HepG2 (cell line): ENCODE results near the gene CDK5RAP2. TPM values are rescaled to one million over a fixed set of nuclear protein-coding genes. Genes with fewer than 3 reads are reported as not detected.

Experiments used
- AKAP8 ChIP-seq: sonication (generic); formaldehyde crosslinking; IDR thresholded peaks from 2 replicates; pipeline ENCODE4 v1.5.1; 2020; ENCODE audit warnings: mild to moderate bottlenecking, missing genetic modification reagents
- CBX5 ChIP-seq: sonication (generic); formaldehyde crosslinking; IDR thresholded peaks from 2 replicates; pipeline ENCODE4 v1.4.0; 2020; ENCODE audit warnings: missing genetic modification reagents, borderline replicate concordance
- ELF3 ChIP-seq: IDR thresholded peaks from 2 replicates; pipeline ENCODE4 v1.6.1; 2016; ENCODE audit warnings: missing genetic modification reagents, missing compliant biosample characterization
- GPN1 ChIP-seq: sonication (generic); formaldehyde crosslinking; IDR thresholded peaks from 2 replicates; pipeline ENCODE4 v1.5.1; 2020; ENCODE audit warnings: missing genetic modification reagents, borderline replicate concordance
- JUN ChIP-seq: sonication (generic); formaldehyde crosslinking; IDR thresholded peaks from 2 replicates; pipeline ENCODE4 v1.4.0; 2020; ENCODE audit warnings: mild to moderate bottlenecking, missing genetic modification reagents
- NCOA5 ChIP-seq: sonication (generic); formaldehyde crosslinking; IDR thresholded peaks from 2 replicates; pipeline ENCODE4 v1.4.0; 2020; ENCODE audit warnings: missing genetic modification reagents
- NFATC3 ChIP-seq: sonication (generic); formaldehyde crosslinking; IDR thresholded peaks from 2 replicates; pipeline ENCODE4 v1.5.1; 2020; ENCODE audit warnings: mild to moderate bottlenecking, missing genetic modification reagents
- NFE2L2 ChIP-seq: fragments of 150-350 bp; IDR thresholded peaks from 2 replicates; pipeline ENCODE4 v1.6.1; 2014; ENCODE audit warnings: low read length
- NR2F1 ChIP-seq, 2 experiments: fragments of 450-650 bp in 1 of 2; formaldehyde crosslinking in 1 of 2; IDR thresholded peaks; 2 replicates each; pipeline versions ENCODE4 v1.5.0 to v1.6.1; 2016 to 2020; ENCODE audit warnings: mild to moderate bottlenecking in 1 of 2, missing compliant biosample characterization in 1 of 2, missing genetic modification reagents in 1 of 2, moderate library complexity in 1 of 2
- PRMT3 ChIP-seq: sonication (generic); formaldehyde crosslinking; IDR thresholded peaks from 2 replicates; pipeline ENCODE4 v1.8.1; 2022; ENCODE audit warnings: low read depth, mild to moderate bottlenecking, moderate library complexity, missing genetic modification reagents, borderline replicate concordance
- RXRA ChIP-seq: sonication (generic); formaldehyde crosslinking; IDR thresholded peaks from 2 replicates; pipeline ENCODE4 v1.5.1; 2020; ENCODE audit warnings: missing genetic modification reagents
- STAT6 ChIP-seq: sonication (generic); formaldehyde crosslinking; IDR thresholded peaks from 2 replicates; pipeline ENCODE4 v1.4.0; 2020; ENCODE audit warnings: missing genetic modification reagents, mild to moderate bottlenecking, borderline replicate concordance
- TOPORS ChIP-seq: sonication (generic); formaldehyde crosslinking; IDR thresholded peaks from 2 replicates; pipeline ENCODE4 v1.8.0; 2023; ENCODE audit warnings: mild to moderate bottlenecking, missing genetic modification reagents
- ZFP82 ChIP-seq: sonication (generic); formaldehyde crosslinking; IDR thresholded peaks from 2 replicates; pipeline ENCODE4 v1.5.1; 2020; ENCODE audit warnings: mild to moderate bottlenecking, missing genetic modification reagents, borderline replicate concordance
- ZFX ChIP-seq: sonication (generic); formaldehyde crosslinking; IDR thresholded peaks from 2 replicates; pipeline ENCODE4 v1.4.0; 2020; ENCODE audit warnings: mild to moderate bottlenecking, low read depth, missing genetic modification reagents, moderate library complexity
- ZMYM4 ChIP-seq: sonication (generic); formaldehyde crosslinking; IDR thresholded peaks from 2 replicates; pipeline ENCODE4 v1.8.1; 2023; ENCODE audit warnings: mild to moderate bottlenecking, missing genetic modification reagents
- ZNF260 ChIP-seq: sonication (generic); formaldehyde crosslinking; IDR thresholded peaks from 2 replicates; pipeline ENCODE4 v1.4.0; 2020; ENCODE audit warnings: missing genetic modification reagents, low read depth, mild to moderate bottlenecking, borderline replicate concordance
- ZSCAN30 ChIP-seq: sonication (generic); formaldehyde crosslinking; IDR thresholded peaks from 2 replicates; pipeline ENCODE4 v1.5.0; 2020; ENCODE audit warnings: mild to moderate bottlenecking, missing genetic modification reagents
- polyA plus RNA-seq, 8 experiments: library from polyadenylated mRNA; depleted of rRNA in 3 of 8; stranded (reverse) in 7 of 8; unstranded in 1 of 8; fragments of >200 nt; fragmentation: Illumina TruSeq in 4 of 8; extraction: Trizol in 4 of 8; gene quantifications; 2 replicates each; pipeline versions ENCODE4 v1.2.1 to v1.2.3, GENCODE V29; 2011 to 2016; ENCODE audit warnings: low read depth in 4 of 8, missing spikeins in 1 of 8, mixed read lengths in 1 of 8; ENCODE audit not compliant: insufficient read depth in 1 of 8
- total RNA-seq, 5 experiments: library from RNA; depleted of rRNA; stranded (reverse); fragments of >200 nt; fragmentation: Illumina TruSeq; extraction: Trizol; gene quantifications; 2 replicates each; pipeline ENCODE4 v1.2.3, GENCODE V29; 2016; ENCODE audit warnings: low read depth in 1 of 5
- TF ChIP-seq, protein P1 (sequence below): sonication (generic); formaldehyde crosslinking; IDR thresholded peaks from 2 replicates; pipeline ENCODE4 v1.4.0; 2020; ENCODE audit warnings: missing genetic modification reagents, borderline replicate concordance
- TF ChIP-seq, protein P2 (sequence below): sonication (generic); formaldehyde crosslinking; IDR thresholded peaks from 2 replicates; pipeline ENCODE4 v1.5.0; 2020; ENCODE audit warnings: mild to moderate bottlenecking, missing genetic modification reagents, borderline replicate concordance
- TF ChIP-seq, protein P3 (sequence below): sonication (generic); formaldehyde crosslinking; IDR thresholded peaks from 2 replicates; pipeline ENCODE4 v1.5.0; 2020; ENCODE audit warnings: mild to moderate bottlenecking, low read depth, missing genetic modification reagents, borderline replicate concordance

CDK5RAP2 gene
- total and polyA plus RNA-seq, 2 of the 13 experiments (the other 11 are each of a cell fraction or from before 2014, with no cell fraction given), result 31.8 to 42.2 TPM

GRCh38 chr9:120538339-120538738, 41.6 kb downstream of the CDK5RAP2 start (continued):
- TF ChIP-seq, protein P1, sequence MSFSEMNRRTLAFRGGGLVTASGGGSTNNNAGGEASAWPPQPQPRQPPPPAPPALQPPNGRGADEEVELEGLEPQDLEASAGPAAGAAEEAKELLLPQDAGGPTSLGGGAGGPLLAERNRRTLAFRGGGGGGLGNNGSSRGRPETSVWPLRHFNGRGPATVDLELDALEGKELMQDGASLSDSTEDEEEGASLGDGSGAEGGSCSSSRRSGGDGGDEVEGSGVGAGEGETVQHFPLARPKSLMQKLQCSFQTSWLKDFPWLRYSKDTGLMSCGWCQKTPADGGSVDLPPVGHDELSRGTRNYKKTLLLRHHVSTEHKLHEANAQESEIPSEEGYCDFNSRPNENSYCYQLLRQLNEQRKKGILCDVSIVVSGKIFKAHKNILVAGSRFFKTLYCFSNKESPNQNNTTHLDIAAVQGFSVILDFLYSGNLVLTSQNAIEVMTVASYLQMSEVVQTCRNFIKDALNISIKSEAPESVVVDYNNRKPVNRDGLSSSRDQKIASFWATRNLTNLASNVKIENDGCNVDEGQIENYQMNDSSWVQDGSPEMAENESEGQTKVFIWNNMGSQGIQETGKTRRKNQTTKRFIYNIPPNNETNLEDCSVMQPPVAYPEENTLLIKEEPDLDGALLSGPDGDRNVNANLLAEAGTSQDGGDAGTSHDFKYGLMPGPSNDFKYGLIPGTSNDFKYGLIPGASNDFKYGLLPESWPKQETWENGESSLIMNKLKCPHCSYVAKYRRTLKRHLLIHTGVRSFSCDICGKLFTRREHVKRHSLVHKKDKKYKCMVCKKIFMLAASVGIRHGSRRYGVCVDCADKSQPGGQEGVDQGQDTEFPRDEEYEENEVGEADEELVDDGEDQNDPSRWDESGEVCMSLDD (CRISPR knock-in tag), result no peak
- TF ChIP-seq GPN1 (CRISPR knock-in tag) (no peak), TOPORS (CRISPR knock-in tag) (no peak), ZMYM4 (CRISPR knock-in tag) (peak; percentile 79), NFE2L2 (no peak), ZNF260 (no peak), NR2F1 (CRISPR knock-in tag; IDR thresholded peaks at IDR 0.05) (peak in 1 of 2 experiments; percentile 32; a peak in 1 of 4 replicates), STAT6 (no peak), AKAP8 (no peak), NFATC3 (CRISPR knock-in tag) (no peak), ZFP82 (CRISPR knock-in tag) (no peak), JUN (CRISPR knock-in tag) (no peak), NCOA5 (CRISPR knock-in tag) (no peak), RXRA (CRISPR knock-in tag) (no peak; the same call in 1 of the 2 replicates), CBX5 (CRISPR knock-in tag) (no peak), ELF3 (CRISPR knock-in tag) (peak; percentile 83), ZSCAN30 (CRISPR knock-in tag) (no peak), PRMT3 (CRISPR knock-in tag) (no peak), ZFX (CRISPR knock-in tag) (no peak; the same call in 1 of the 2 replicates)
- TF ChIP-seq, protein P2, sequence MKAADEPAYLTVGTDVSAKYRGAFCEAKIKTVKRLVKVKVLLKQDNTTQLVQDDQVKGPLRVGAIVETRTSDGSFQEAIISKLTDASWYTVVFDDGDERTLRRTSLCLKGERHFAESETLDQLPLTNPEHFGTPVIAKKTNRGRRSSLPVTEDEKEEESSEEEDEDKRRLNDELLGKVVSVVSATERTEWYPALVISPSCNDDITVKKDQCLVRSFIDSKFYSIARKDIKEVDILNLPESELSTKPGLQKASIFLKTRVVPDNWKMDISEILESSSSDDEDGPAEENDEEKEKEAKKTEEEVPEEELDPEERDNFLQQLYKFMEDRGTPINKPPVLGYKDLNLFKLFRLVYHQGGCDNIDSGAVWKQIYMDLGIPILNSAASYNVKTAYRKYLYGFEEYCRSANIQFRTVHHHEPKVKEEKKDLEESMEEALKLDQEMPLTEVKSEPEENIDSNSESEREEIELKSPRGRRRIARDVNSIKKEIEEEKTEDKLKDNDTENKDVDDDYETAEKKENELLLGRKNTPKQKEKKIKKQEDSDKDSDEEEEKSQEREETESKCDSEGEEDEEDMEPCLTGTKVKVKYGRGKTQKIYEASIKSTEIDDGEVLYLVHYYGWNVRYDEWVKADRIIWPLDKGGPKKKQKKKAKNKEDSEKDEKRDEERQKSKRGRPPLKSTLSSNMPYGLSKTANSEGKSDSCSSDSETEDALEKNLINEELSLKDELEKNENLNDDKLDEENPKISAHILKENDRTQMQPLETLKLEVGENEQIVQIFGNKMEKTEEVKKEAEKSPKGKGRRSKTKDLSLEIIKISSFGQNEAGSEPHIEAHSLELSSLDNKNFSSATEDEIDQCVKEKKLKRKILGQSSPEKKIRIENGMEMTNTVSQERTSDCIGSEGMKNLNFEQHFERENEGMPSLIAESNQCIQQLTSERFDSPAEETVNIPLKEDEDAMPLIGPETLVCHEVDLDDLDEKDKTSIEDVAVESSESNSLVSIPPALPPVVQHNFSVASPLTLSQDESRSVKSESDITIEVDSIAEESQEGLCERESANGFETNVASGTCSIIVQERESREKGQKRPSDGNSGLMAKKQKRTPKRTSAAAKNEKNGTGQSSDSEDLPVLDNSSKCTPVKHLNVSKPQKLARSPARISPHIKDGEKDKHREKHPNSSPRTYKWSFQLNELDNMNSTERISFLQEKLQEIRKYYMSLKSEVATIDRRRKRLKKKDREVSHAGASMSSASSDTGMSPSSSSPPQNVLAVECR (CRISPR knock-in tag), result peak; percentile 15; the same call in 1 of the 2 replicates
- TF ChIP-seq, protein P3, sequence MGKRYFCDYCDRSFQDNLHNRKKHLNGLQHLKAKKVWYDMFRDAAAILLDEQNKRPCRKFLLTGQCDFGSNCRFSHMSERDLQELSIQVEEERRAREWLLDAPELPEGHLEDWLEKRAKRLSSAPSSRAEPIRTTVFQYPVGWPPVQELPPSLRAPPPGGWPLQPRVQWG (CRISPR knock-in tag), result no peak
